T-helper 17 cell (primary cell): Measurements from ENCODE around the gene CEPT1. TPM values are rescaled to one million over a fixed set of nuclear protein-coding genes. Genes with fewer than 3 reads are reported as not detected.

ENCODE experiments used
- ATAC-seq: fragments of 150-1000 bp; cut with Tn5 transposase; 2 replicates; pipeline ENCODE4 v1.10.0; 2021; ENCODE audit warnings: mild to moderate bottlenecking, moderate library complexity
- DNase-seq, 3 donors: peaks; one replicate each; pipeline versions ENCODE4 v3.0.0 to v3.0.0-alpha.2; 2020 to 2021
- H3K9me3 ChIP-seq: one replicate; pipeline ENCODE4 v1.7.0; 2013; ENCODE audit warnings: low read length, mild to moderate bottlenecking; ENCODE audit not compliant: control insufficient read depth, poor library complexity, severe bottlenecking
- H3K27ac Mint-ChIP-seq: one replicate; pipeline ENCODE4 v1.8.0; 2022; ENCODE audit warnings: mild to moderate bottlenecking, moderate library complexity, mixed read lengths
- H3K27me3 Mint-ChIP-seq: one replicate; pipeline ENCODE4 v1.8.0; 2022; ENCODE audit warnings: mixed read lengths
- H3K36me3 Mint-ChIP-seq: one replicate; pipeline ENCODE4 v1.8.0; 2022; ENCODE audit warnings: low read depth, mixed read lengths
- H3K4me1 Mint-ChIP-seq: one replicate; pipeline ENCODE4 v1.8.0; 2022; ENCODE audit warnings: mild to moderate bottlenecking, mixed read lengths
- H3K4me3 Mint-ChIP-seq: one replicate; pipeline ENCODE4 v1.8.0; 2022; ENCODE audit warnings: mild to moderate bottlenecking, moderate library complexity, mixed read lengths
- total RNA-seq, 4 donors: library from RNA in 2 of 4; stranded (reverse) in 2 of 4; gene quantifications; one replicate each; pipeline ENCODE4 v1.2.3 and lab custom pipeline; 2022 to 2026

Gene CEPT1
- total RNA-seq, 2 donors from 2014 or later, result 24.5 TPM

DNA sequence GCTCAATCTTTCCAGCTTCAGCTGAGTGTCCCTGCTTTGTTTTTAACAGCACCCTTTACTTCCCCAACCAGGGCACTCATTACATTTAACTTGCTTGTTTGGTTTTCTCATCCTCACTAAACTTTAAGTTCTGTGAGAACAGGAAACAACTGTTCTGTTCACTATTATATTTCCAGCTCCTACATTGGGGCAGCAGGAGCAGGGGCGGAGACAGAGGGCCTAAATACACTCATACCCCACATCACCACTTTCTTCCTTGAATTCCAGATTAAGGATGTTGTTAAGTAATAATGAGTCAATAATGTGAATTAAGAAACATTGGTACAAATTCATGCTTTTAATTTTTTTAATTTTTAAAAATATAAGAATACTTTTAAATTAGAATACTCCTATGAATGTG is 6.2 kb upstream of the CEPT1 start:
- no peak overlapping the region for H3K4me3 Mint-ChIP-seq
- peaks cover 23% of the 10 kb centered on the region for H3K4me1 Mint-ChIP-seq
- no peak overlapping the region for H3K27ac Mint-ChIP-seq
- H3K36me3 Mint-ChIP-seq, result peaks cover 6% of the 10 kb centered on the region
- ATAC-seq (no peak), DNase-seq (no peak)
- no peaks in the 10 kb centered on the region for H3K9me3 ChIP-seq
- H3K27me3 Mint-ChIP-seq, result no peaks in the 10 kb centered on the region

DNA sequence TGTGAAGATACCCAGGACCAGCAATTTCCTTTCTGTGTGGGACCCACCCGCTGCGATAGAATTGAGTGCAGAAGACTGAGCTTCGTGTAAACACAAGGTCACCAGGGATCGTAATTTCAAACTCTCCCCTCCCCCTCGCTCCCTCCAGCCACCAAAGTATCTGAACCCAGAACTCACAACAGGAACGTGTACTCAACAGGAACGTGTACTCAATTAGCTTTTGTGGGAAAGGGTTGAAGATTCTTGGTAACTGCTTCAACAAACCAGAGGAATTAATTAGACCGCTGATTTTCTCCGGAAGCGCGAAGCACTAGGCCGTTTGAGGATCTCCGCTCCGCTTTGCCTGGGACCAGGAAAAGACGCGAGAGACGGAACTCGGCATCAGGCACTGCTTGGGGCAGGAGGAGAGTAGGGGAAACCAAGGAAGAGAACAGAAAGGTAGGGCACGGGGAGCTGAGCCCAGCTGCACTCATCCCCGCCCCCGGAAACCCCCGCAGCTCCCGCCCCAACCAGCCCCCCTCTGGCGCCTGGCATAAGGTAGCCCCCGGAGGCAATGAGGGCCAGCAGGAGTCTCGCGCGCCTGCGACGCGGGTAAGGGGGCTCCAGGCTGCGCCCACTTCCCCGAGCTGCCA is 583 bp upstream of the CEPT1 start:
- peak overlapping the region; percentile 97 for H3K27ac Mint-ChIP-seq
- peak; percentile 23 to 53 (median 53) for DNase-seq
- no peaks in the 10 kb centered on the region for H3K9me3 ChIP-seq

DNA sequence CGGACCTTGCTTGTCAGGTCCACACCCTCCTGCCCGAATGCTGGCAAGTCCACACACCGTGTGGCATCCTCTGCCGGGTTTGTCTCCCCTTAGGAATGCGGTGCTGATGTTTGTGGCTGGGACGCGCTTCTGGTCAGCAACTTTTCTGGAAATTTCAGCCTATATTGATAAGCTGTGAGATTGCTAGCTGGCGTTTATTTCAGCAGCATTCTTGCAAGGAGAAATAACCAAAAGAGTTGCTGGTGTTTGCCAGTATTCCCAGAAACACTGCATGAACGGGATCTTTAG is 601 bp downstream of the CEPT1 start:
- Mint-ChIP-seq H3K27me3 (no peaks in the 10 kb centered on the region), H3K27ac (peak overlapping the region; percentile 97)
- no peaks in the 10 kb centered on the region for H3K9me3 ChIP-seq

More for the DNA sequence above, 583 bp upstream of the CEPT1 start:
- ATAC-seq, result peak; percentile 64
- no peaks in the 10 kb centered on the region for H3K27me3 Mint-ChIP-seq
- H3K4me1 Mint-ChIP-seq, result peaks cover 44% of the 10 kb centered on the region
- H3K4me3 Mint-ChIP-seq, result peak overlapping the region; percentile 100
- peaks cover 8% of the 10 kb centered on the region for H3K36me3 Mint-ChIP-seq

DNA sequence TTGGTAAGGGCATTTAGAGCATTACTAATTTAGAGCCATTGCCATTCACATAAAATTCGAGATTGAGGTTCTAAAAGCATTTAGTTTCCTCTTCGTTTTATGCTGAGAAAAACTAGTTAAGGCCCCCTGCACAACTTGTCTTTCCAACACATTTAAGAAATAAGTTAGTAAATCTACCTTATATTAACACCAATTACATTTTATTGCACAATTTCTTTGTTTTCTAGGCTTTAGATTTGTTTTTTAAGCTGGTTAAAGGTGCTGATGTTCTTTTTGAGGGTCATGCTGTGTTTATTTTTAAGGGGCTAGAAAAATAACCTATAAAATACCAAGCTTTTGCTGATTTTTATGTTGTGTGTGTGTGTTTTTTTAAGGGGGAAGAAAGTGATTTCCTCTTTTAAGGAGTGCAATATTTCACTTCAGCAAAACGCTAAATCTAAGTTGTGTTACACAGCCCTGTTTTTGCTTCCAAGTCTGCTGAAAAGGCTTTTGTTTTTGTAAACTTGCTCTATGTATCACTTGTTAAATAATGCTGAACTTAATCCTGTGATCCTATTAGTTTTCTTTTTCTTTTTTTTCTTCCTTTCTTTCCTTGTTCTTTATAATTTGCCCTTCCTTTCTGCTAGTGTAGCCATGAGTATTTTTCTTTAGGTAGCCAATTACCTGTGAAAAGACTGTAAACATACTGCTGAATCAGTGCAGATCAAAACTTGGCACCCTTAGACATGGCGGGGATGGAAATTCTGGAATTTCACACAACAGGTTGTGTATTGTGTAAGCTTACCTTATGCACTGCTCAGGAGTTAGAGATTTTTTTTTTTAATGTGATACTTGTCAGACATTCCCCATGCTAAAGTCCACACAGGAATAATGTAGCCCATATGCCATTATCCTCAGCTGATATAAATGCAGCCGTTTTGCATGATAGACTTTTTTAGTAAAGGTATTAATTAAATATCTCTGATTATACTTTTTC is 1.5 kb downstream of the CEPT1 start:
- peaks cover 44% of the 10 kb centered on the region for H3K4me1 Mint-ChIP-seq
- no peaks in the 10 kb centered on the region for H3K9me3 ChIP-seq
- peak overlapping the region; percentile 97 for H3K27ac Mint-ChIP-seq
- peaks cover 14% of the 10 kb centered on the region for H3K36me3 Mint-ChIP-seq
- H3K27me3 Mint-ChIP-seq, result no peaks in the 10 kb centered on the region
- H3K4me3 Mint-ChIP-seq, result peak overlapping the region; percentile 100
- ATAC-seq (no peak), DNase-seq (no peak)

More for the DNA sequence above, 601 bp downstream of the CEPT1 start:
- H3K4me1 Mint-ChIP-seq, result peaks cover 41% of the 10 kb centered on the region
- H3K36me3 Mint-ChIP-seq, result peaks cover 8% of the 10 kb centered on the region
- DNase-seq (no peak), ATAC-seq (no peak)
- H3K4me3 Mint-ChIP-seq, result peak overlapping the region; percentile 100

DNA sequence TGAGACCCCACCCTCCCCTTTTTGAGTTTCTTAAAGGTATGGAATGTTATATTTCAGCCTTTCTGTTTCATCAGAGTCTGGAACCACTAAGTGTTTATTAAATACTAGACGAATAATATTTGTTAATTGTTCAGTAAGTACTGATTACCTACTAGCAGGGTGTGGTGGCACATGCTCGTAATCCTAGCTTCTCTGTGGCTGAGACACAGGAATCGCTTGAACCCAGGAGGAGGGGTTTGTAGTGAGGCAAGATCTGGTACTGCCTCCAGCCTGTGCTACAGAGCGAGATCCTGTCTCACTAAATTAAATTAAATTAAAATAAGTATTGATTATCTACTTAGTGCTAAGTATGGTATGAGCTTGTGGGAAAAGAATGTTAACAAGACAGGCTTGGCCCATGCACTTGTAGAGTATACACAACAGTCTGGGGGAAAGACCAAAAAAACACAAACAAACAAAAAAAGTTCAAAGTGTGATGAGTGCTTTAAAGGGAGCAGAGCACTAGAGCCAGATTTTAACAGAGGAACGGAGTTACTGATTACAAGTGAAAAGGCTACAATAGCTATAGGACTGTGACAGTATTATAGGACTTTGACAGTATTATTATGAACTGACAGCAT is 2.4 kb downstream of the CEPT1 start:
- H3K36me3 Mint-ChIP-seq, result peaks cover 14% of the 10 kb centered on the region

DNA sequence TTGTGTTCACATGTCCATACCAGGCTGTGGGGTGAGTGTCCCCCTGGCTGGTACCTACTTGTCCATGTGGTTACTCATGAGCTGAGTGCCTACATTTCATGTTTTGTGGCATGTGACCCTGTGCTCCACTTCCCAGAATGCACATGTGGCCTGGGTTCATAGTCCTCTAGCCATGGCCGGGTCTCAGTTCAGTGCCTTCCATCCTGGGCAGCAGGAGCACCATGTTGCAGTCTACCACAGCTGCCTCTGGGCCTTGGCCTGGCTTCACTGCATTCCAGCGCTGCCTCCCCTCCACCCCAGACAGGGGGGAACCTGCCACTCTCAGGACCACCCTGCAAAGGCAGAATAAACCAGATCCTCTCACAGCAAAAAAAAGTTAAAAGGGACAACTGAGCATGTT is 5.5 kb downstream of the CEPT1 start:
- no peaks in the 10 kb centered on the region for H3K9me3 ChIP-seq
- H3K4me3 Mint-ChIP-seq, result no peak overlapping the region
- peaks cover 48% of the 10 kb centered on the region for H3K4me1 Mint-ChIP-seq
- H3K27ac Mint-ChIP-seq, result peak overlapping the region; percentile 80
- peaks cover 12% of the 10 kb centered on the region for H3K36me3 Mint-ChIP-seq
- DNase-seq (no peak), ATAC-seq (no peak)
- no peaks in the 10 kb centered on the region for H3K27me3 Mint-ChIP-seq

More for the DNA sequence above, 2.4 kb downstream of the CEPT1 start:
- ATAC-seq (no peak), DNase-seq (no peak)
- H3K4me1 Mint-ChIP-seq, result peaks cover 46% of the 10 kb centered on the region
- no peak overlapping the region for H3K4me3 Mint-ChIP-seq
- H3K9me3 ChIP-seq, result no peaks in the 10 kb centered on the region
- no peak overlapping the region for H3K27ac Mint-ChIP-seq
- no peaks in the 10 kb centered on the region for H3K27me3 Mint-ChIP-seq

DNA sequence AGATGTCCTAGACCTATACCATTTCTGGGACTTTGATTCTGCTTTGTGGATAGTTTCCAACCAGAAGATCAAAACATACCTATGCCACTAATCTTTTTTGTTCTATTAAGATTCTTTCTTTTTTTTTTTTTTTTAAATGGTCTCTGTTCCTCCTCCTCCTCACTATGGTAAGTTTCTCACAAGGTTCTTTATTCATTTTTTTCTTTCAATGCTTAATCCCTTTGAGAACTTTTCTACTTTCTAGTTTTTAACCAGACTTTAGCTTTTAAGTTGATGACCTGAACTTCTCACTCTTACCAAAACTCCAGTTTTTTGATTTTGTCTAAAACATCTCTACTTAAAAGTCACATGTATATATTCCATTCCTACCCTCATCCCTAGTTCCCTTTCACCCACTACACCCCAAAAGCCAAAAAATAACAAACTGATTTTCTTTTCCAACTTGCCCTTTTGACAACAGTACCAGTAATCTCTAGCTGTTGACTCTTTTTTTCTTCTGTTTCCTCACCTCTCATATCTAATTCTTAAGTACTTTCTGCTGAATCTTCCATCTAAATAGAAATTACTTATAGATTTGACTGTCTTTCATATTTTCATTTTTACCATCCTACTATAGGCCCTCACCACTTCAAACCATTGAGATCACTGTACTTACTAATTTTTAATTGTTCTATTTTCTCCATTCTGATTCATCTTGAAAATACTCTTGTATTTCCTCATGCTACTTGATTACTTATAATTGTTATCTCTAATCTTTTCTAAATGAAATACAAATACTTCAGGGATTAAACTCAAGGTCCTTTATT is 6.1 kb downstream of the CEPT1 start:
- Mint-ChIP-seq H3K4me3 (no peak overlapping the region), H3K27ac (peak overlapping the region; percentile 80), H3K27me3 (no peaks in the 10 kb centered on the region), H3K4me1 (peaks cover 49% of the 10 kb centered on the region), H3K36me3 (peaks cover 12% of the 10 kb centered on the region)
- DNase-seq (no peak), ATAC-seq (no peak)
- H3K9me3 ChIP-seq, result no peaks in the 10 kb centered on the region

DNA sequence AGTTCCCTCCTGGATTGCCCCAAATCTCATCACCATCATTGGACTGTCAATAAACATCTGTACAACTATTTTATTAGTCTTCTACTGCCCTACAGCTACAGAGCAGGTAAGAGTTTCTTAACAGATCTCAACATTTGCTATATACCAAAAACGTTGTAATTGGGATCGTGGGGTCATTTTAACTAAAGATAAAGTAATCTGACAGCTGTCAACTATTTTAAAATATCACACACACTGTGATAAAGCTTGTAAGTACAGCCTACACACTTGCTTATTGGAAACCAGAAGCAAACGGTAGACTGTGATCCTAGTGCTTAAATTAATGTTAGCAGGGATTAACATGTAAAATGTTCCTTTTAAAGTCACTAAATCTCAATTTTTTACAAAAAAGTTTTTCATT is 7.9 kb downstream of the CEPT1 start:
- Mint-ChIP-seq H3K4me3 (no peak overlapping the region), H3K36me3 (peaks cover 19% of the 10 kb centered on the region), H3K27me3 (no peaks in the 10 kb centered on the region), H3K4me1 (peaks cover 50% of the 10 kb centered on the region), H3K27ac (no peak overlapping the region)
- DNase-seq, result no peak
- ATAC-seq, result no peak
- no peaks in the 10 kb centered on the region for H3K9me3 ChIP-seq

DNA sequence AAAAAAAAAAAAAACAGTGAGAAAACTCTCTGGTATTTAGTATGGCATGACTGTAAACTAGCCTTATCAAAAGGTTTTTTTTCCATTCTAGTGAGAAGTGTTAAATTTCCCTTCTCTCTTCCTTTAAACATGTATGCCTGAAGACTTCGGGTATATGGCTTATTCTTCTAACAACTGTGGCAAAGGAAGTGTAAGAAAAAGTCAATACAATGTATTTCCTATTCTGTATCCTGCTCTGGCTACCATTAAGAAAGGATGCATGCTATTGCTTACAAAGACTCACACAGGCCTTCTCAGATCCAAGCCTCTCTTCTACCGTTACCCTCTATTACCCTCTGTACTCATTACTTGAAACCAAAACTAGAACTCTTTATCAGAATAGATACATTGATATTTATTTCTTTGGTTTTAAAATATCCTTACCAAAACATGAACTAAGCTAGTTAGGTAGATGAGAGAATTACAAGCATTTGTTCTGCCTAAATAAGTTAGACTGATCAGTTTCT is 8.4 kb downstream of the CEPT1 start:
- Mint-ChIP-seq H3K27ac (no peak overlapping the region), H3K27me3 (no peaks in the 10 kb centered on the region), H3K36me3 (peaks cover 24% of the 10 kb centered on the region), H3K4me3 (no peak overlapping the region), H3K4me1 (peaks cover 51% of the 10 kb centered on the region)
- no peaks in the 10 kb centered on the region for H3K9me3 ChIP-seq
- ATAC-seq (no peak), DNase-seq (no peak)

DNA sequence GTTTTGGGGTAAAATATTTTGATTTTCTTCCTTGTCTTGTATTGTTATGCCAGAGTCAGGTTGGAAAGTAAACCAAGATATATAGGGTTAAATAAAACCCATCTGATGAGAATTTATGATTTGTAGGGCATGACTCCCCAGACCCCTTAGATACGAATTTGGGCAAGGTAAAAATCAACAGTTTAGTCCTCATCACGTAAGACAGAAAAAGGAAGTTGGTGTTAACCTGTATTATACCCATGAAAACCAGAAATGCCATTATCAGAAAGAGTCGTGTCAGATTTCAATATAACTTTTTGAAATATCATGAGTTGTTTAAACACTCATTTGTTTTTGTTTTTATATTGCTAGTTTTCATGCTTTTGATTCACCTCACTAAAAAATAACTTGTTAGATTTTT is 11.8 kb downstream of the CEPT1 start:
- Mint-ChIP-seq H3K27me3 (no peaks in the 10 kb centered on the region), H3K4me3 (peak overlapping the region; percentile 31), H3K27ac (no peak overlapping the region), H3K4me1 (peaks cover 58% of the 10 kb centered on the region), H3K36me3 (peaks cover 26% of the 10 kb centered on the region)
- no peak for ATAC-seq
- H3K9me3 ChIP-seq, result no peaks in the 10 kb centered on the region
- DNase-seq, result no peak

DNA sequence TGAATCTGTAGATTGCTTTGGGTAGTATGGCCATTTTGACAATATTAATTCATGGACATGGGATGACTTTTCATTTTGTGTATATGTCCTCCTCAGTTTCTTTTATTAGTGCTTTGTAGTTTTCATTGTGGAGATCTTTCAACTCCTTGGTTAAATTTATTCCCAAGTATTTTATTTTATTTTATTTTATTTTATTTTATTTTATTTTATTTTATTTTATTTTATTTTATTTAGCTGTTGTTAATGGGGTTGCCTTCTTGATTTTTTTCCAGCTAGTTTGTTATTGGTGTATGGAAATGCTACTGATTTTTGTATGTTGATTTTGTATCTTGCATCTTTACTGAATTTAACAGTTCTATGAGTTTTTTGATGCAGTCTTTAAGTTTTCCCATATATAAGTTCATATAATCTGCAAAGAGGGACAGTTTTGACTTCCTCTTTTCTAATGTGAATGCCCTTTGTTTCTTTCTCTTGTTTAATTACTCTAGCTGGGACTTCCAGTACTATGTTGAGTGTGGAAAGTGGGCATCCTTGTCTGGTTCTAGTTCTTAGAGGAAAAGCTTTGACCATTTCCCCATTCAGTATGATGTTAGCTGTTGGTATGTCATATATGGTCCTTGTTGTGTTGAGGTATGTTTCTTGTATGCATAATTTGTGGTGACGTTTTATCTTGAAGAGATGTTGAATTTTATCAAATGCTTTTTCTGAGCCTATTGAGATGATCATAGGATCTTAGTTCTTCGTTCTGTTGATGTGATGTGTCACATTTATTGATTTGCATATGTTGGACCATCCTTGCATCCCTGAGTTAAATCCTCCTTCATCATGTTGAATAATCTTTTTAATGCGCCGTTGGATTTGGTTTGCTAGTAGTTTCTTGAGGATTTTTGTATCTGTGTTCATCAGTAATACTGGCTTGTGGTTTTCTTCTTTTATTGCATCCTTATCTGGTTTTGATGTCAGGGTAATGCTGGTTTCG is 14.3 kb downstream of the CEPT1 start:
- no peak for DNase-seq
- peaks cover 24% of the 10 kb centered on the region for H3K36me3 Mint-ChIP-seq
- H3K27me3 Mint-ChIP-seq, result no peaks in the 10 kb centered on the region
- H3K27ac Mint-ChIP-seq, result no peak overlapping the region
- no peaks in the 10 kb centered on the region for H3K9me3 ChIP-seq
- ATAC-seq, result no peak
- H3K4me3 Mint-ChIP-seq, result no peak overlapping the region
- H3K4me1 Mint-ChIP-seq, result peaks cover 50% of the 10 kb centered on the region

DNA sequence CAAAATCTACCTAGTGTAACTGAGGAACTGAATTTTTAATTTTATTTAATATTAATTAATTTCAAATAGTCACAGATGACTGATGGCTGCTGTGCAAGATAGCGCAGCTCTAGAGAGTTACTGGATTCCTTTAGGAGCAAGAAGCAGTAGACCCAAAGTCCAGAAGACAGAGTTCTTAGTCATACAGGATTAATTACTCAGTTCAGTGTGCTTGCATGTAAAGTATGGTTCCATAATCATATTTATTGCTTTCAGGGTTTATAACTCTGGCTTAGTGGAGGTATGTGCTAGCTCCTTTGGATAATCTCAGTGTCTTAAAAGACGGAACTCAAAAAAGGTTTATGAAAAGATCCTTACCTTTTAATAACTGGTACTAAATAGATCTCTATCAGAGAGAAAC is 17.4 kb downstream of the CEPT1 start:
- Mint-ChIP-seq H3K27ac (no peak overlapping the region), H3K27me3 (no peaks in the 10 kb centered on the region), H3K4me1 (peaks cover 40% of the 10 kb centered on the region), H3K4me3 (no peak overlapping the region), H3K36me3 (peaks cover 29% of the 10 kb centered on the region)
- no peak for ATAC-seq
- DNase-seq, result no peak
- no peaks in the 10 kb centered on the region for H3K9me3 ChIP-seq
